IMR-90 (cell line): ENCODE measurements around the gene CAMK2B. TPM values are rescaled to one million over a fixed set of nuclear protein-coding genes. Genes with fewer than 3 reads are reported as not detected.

ENCODE experiments used
- ATAC-seq: fragments of 200-7000 bp; cut with Tn5 transposase; 2 replicates; pipeline ENCODE4 v1.9.1; 2020; ENCODE audit warnings: low read depth, mild to moderate bottlenecking, moderate library complexity
- BruUV-seq: library from RNA; stranded (reverse); fragments of 400-500 nt; replicated peaks from 2 replicates; lab custom pipeline; 2021; lab: Mats Ljungman, UMichigan
- CTCF ChIA-PET: fragments of 300-600 bp; formaldehyde crosslinking; extraction: SDS; loops from one replicate; lab custom pipeline; 2021; ENCODE audit warnings: antibody characterized with exemption; lab: Yijun Ruan, JAX
- POLR2A ChIA-PET: fragments of 300-600 bp; sonication (Branson Sonifier 250); formaldehyde crosslinking; loops from one replicate; lab custom pipeline; 2022; ENCODE audit warnings: antibody characterized with exemption; ENCODE audit not compliant: unreplicated experiment; lab: Charles Lee
- DNase-seq: peaks from one replicate; pipeline ENCODE4 v3.0.0; 2013
- H2AFZ ChIP-seq: replicated peaks from 2 replicates; pipeline ENCODE3; 2013; ENCODE audit warnings: low read length, mild to moderate bottlenecking; ENCODE audit not compliant: poor library complexity
- H2AK5ac ChIP-seq: 2 replicates; pipeline ENCODE4 v1.6.1; 2013; ENCODE audit warnings: low read depth, low read length, inconsistent platforms
- H2AK9ac ChIP-seq: replicated peaks from 2 replicates; pipeline ENCODE3; 2013; ENCODE audit warnings: mild to moderate bottlenecking, low read depth, low read length, moderate library complexity; ENCODE audit not compliant: poor library complexity
- H2BK120ac ChIP-seq: 2 replicates; pipeline ENCODE4 v1.6.1; 2013; ENCODE audit warnings: low read depth, low read length, inconsistent platforms
- H2BK15ac ChIP-seq: 3 replicates; pipeline ENCODE4 v1.6.1; 2013; ENCODE audit warnings: low read depth, low read length, inconsistent platforms
- H2BK20ac ChIP-seq: 2 replicates; pipeline ENCODE4 v1.6.1; 2013; ENCODE audit warnings: low read depth, mild to moderate bottlenecking, inconsistent platforms, low read length, moderate library complexity
- H2BK5ac ChIP-seq: 2 replicates; pipeline ENCODE4 v1.6.1; 2013; ENCODE audit warnings: mild to moderate bottlenecking, low read depth, low read length, inconsistent platforms; ENCODE audit not compliant: poor library complexity, severe bottlenecking
- H3K14ac ChIP-seq: replicated peaks from 2 replicates; pipeline ENCODE4 v1.6.1; 2013; ENCODE audit warnings: low read depth, low read length, inconsistent platforms
- H3K18ac ChIP-seq: 2 replicates; pipeline ENCODE4 v1.6.1; 2013; ENCODE audit warnings: low read depth, low read length, control low read depth
- H3K23ac ChIP-seq: 2 replicates; pipeline ENCODE4 v1.6.1; 2013; ENCODE audit warnings: low read depth, low read length, inconsistent platforms
- H3K27ac ChIP-seq: 2 replicates; pipeline ENCODE4 v1.5.1; 2013; ENCODE audit warnings: mild to moderate bottlenecking, control low read depth, low read length; ENCODE audit not compliant: insufficient read depth
- H3K27me3 ChIP-seq: 2 replicates; pipeline ENCODE4 v1.6.1; 2013; ENCODE audit warnings: low read length; ENCODE audit not compliant: control insufficient read depth, insufficient read depth
- H3K36me3 ChIP-seq: 2 replicates; pipeline ENCODE4 v1.6.1; 2013; ENCODE audit warnings: low read length, mixed read lengths; ENCODE audit not compliant: control insufficient read depth, insufficient read depth
- H3K4ac ChIP-seq: 2 replicates; pipeline ENCODE4 v1.6.1; 2013; ENCODE audit warnings: low read depth, low read length, inconsistent platforms
- H3K4me1 ChIP-seq: 2 replicates; pipeline ENCODE4 v1.6.1; 2013; ENCODE audit warnings: low read length, mixed read lengths; ENCODE audit not compliant: control insufficient read depth, insufficient read depth
- H3K4me2 ChIP-seq: 2 replicates; pipeline ENCODE4 v1.6.1; 2013; ENCODE audit warnings: low read depth, mild to moderate bottlenecking, control low read depth, low read length, moderate library complexity
- H3K4me3 ChIP-seq: 2 replicates; pipeline ENCODE4 v1.5.1; 2013; ENCODE audit warnings: low read depth, mild to moderate bottlenecking, control low read depth, low read length, moderate library complexity; ENCODE audit not compliant: insufficient read depth
- H3K56ac ChIP-seq: 2 replicates; pipeline ENCODE4 v1.6.1; 2013; ENCODE audit warnings: low read length, inconsistent platforms; ENCODE audit not compliant: insufficient read depth; ENCODE audit errors: extremely low read depth
- H3K79me1 ChIP-seq, 2 experiments: 2 replicates each; pipeline ENCODE4 v1.6.1; 2013; ENCODE audit warnings: low read length in 2 of 2, inconsistent platforms in 1 of 2, low read depth in 1 of 2
- H3K9ac ChIP-seq: 2 replicates; pipeline ENCODE4 v1.6.1; 2013; ENCODE audit warnings: low read depth, low read length, control low read depth
- H3K9me1 ChIP-seq: 2 replicates; pipeline ENCODE4 v1.6.1; 2013; ENCODE audit warnings: low read length, inconsistent platforms; ENCODE audit not compliant: insufficient read depth
- H3K9me3 ChIP-seq: 2 replicates; pipeline ENCODE4 v1.6.1; 2013; ENCODE audit warnings: low read length; ENCODE audit not compliant: control insufficient read depth, insufficient read depth
- H4K20me1 ChIP-seq: 2 replicates; pipeline ENCODE4 v1.6.1; 2013; ENCODE audit warnings: low read length, inconsistent platforms; ENCODE audit not compliant: insufficient read depth
- H4K5ac ChIP-seq: 2 replicates; pipeline ENCODE4 v1.6.1; 2013; ENCODE audit warnings: mild to moderate bottlenecking, low read depth, low read length, control low read depth
- H4K8ac ChIP-seq, 2 experiments: 2 replicates each; pipeline ENCODE4 v1.6.1; 2013; ENCODE audit warnings: low read depth in 2 of 2, low read length in 2 of 2, control low read depth in 1 of 2, inconsistent platforms in 1 of 2
- H4K91ac ChIP-seq: 2 replicates; pipeline ENCODE4 v1.6.1; 2013; ENCODE audit warnings: low read depth, low read length, inconsistent platforms; ENCODE audit not compliant: insufficient read depth
- MXI1 ChIP-seq: IDR thresholded peaks from 2 replicates; pipeline ENCODE4 v1.6.1; 2012; ENCODE audit warnings: low read depth, mild to moderate bottlenecking, low read length, moderate library complexity, borderline replicate concordance
- WGBS, 2 experiments: methylation state at CpG; one replicate each; pipeline versions ENCODE4 v1.1.5 to v1.1.7; 2013; ENCODE audit warnings: missing lambda C conversion rate in 2 of 2; ENCODE audit not compliant: insufficient read length in 1 of 2; ENCODE audit errors: extremely low coverage in 2 of 2; 5-methylcytosine and 5-hydroxymethylcytosine counted together
- dilution Hi-C: fragments of 300-500 bp; cut with HindIII; formaldehyde crosslinking; loops from one replicate; pipeline ENCODE4 v1.14.3; 2018; ENCODE audit warnings: low sequenced_read_pairs; ENCODE audit not compliant: unreplicated experiment
- in situ Hi-C: fragments of 300-500 bp; cut with MboI; formaldehyde crosslinking; loops from 3 replicates; pipeline ENCODE4 v1.14.3; 2019; ENCODE audit warnings: low sequenced_read_pairs, inconsistent platforms, mixed read lengths
- intact Hi-C: fragments of 100-400 bp; cut with micrococcal nuclease; formaldehyde crosslinking; loops from 2 replicates; pipeline ENCODE4 v1.10.0; 2022
- polyA plus RNA-seq, 3 experiments: library from polyadenylated mRNA; depleted of rRNA; stranded (reverse); fragments of >200 nt; gene quantifications; 2 replicates each; pipeline ENCODE4 v1.2.3, GENCODE V29; 2012; ENCODE audit warnings: low replicate concordance in 1 of 3
- total RNA-seq: library from RNA; depleted of rRNA; stranded (reverse); fragments of >200 nt; gene quantifications from 2 replicates; pipeline ENCODE4 v1.2.3, GENCODE V29; 2012

The CAMK2B gene
- total and polyA plus RNA-seq, 2 of the 4 experiments (the other 2 are of a cell fraction): 0.18 to 0.36 TPM

GRCh38 chr7:44180631-44181030 lies 144.8 kb downstream of the CAMK2B start:
- Histone ChIP-seq H2BK5ac (no peak overlapping the region), H3K4me2 (no peak overlapping the region), H3K4me1 (peaks cover 7% of the 10 kb centered on the region), H2BK120ac (no peak overlapping the region), H3K4ac (no peak overlapping the region), H4K8ac (no peak overlapping the region), H3K23ac (no peak overlapping the region), H2AK5ac (no peak overlapping the region), H2AFZ (no peak overlapping the region), H3K36me3 (no peaks in the 10 kb centered on the region), H3K27ac (no peak overlapping the region), H3K56ac (no peak overlapping the region), H3K79me1 (no peaks in the 10 kb centered on the region; a peak in 1 of 4 replicates), H3K9me3 (peaks cover 18% of the 10 kb centered on the region), H4K20me1 (no peaks in the 10 kb centered on the region), H2AK9ac (no peak overlapping the region), H3K14ac (no peak overlapping the region), H3K9ac (no peak overlapping the region), H2BK20ac (no peak overlapping the region), H3K27me3 (peaks cover 35% of the 10 kb centered on the region), H3K18ac (no peak overlapping the region), H4K91ac (no peak overlapping the region), H4K5ac (no peak overlapping the region), H2BK15ac (no peak overlapping the region), H3K4me3 (no peak overlapping the region), H3K9me1 (no peaks in the 10 kb centered on the region)
- ATAC-seq: no peak
- ChIA-PET POLR2A (no interaction called here), CTCF (interaction anchor here (1.2 kb wide), 1 partner anchor 17 kb away, joined by 3 read pairs; no protein-coding TSS in a partner anchor)
- TF ChIP-seq MXI1: no peak
- 100% methylated on average over 1 of the region's 3 CpGs; no CpG with 5 or more reads in 1 of the 2 experiments for WGBS, 2 experiments
- dilution Hi-C loops (no loop called here), intact Hi-C loops (no loop called here), in situ Hi-C loops (no loop called here)
- DNase-seq: no peak
- BruUV-seq: no TSS peak
